Neural cell (in vitro differentiated cells): ENCODE measurements around the gene PDE10A.

Experiments used
- MXI1 ChIP-seq: fragments of 450-650 bp; conservative IDR thresholded peaks from 2 replicates; pipeline ENCODE4 v1.6.1; 2014; ENCODE audit warnings: antibody characterized with exemption, mild to moderate bottlenecking; ENCODE audit not compliant: poor library complexity, severe bottlenecking
- POLR2AphosphoS5 ChIP-seq: IDR thresholded peaks from 2 replicates; pipeline ENCODE4 v1.6.1; 2012
- TAF1 ChIP-seq: IDR thresholded peaks from 2 replicates; pipeline ENCODE4 v1.6.1; 2012; ENCODE audit warnings: low read depth
- TF ChIP-seq, protein P1 (sequence below): fragments of 450-650 bp; IDR thresholded peaks from 2 replicates; pipeline ENCODE4 v1.5.1; 2014; ENCODE audit warnings: antibody characterized with exemption, mild to moderate bottlenecking, moderate library complexity; ENCODE audit not compliant: poor library complexity, severe bottlenecking

DNA sequence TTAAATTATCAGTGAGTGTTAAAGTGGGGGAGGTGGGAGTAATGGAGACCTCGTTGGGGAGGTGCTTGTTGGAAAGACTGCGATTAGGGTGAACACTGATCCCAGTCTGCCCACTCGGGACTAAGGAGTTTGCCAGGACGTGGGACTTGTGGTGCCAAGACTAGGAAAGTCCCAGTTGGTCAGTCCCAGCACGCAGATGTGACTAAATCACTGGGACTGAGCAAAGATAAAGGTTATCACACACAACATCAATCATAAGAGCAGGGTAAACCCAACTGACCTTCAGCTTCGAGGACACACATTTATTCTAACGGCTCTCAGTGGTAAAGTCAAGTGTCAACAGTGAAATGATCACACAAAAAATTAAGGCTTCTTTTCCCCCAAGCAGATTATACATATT is 45.5 kb downstream of the PDE10A start:
- TF ChIP-seq, protein P1, sequence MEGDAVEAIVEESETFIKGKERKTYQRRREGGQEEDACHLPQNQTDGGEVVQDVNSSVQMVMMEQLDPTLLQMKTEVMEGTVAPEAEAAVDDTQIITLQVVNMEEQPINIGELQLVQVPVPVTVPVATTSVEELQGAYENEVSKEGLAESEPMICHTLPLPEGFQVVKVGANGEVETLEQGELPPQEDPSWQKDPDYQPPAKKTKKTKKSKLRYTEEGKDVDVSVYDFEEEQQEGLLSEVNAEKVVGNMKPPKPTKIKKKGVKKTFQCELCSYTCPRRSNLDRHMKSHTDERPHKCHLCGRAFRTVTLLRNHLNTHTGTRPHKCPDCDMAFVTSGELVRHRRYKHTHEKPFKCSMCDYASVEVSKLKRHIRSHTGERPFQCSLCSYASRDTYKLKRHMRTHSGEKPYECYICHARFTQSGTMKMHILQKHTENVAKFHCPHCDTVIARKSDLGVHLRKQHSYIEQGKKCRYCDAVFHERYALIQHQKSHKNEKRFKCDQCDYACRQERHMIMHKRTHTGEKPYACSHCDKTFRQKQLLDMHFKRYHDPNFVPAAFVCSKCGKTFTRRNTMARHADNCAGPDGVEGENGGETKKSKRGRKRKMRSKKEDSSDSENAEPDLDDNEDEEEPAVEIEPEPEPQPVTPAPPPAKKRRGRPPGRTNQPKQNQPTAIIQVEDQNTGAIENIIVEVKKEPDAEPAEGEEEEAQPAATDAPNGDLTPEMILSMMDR = no peak
- TF ChIP-seq TAF1 (no peak), POLR2AphosphoS5 (no peak), MXI1 (no peak)
